ENCODE results near the gene USP33. TPM values are rescaled to one million over a fixed set of nuclear protein-coding genes. Genes with fewer than 3 reads are reported as not detected.

The USP33 gene
- total RNA-seq, 2 donors from 2014 or later: 46.2 to 49.9 TPM

DNA sequence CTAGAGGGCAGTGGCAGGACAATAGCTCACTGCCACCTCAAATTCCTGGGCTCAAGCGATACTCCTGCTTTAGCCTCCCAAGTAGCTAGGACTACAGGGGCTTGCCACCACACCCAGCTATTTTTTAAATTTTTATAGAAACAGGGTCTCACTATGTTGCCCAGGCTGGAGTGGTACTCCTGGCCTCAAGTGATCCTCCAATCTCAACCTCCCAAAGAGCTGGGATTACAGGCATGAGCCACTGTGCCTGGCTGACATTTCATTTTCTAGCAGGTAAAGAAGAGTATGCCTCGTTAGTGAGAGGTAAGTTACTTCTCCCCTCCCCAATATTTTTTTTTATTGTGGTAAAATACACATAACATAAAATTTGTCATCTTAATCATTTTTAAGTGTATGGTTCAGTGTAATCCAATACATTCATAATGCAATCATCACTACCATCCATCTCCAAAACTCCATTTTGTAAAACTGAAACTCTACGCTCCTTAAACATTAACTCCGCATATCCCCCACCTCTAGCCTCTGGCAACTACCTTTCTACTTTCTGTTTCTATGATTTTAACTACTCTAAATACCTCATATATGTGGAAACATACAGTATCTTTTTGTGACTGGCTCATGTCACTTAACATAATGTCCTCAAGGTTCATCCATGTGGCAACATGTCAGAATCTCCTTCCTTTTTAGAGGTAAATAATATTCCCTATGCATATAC is 99.6 kb downstream of the USP33 start:
- 88% methylated on average over 4 of the region's 4 CpGs for WGBS

DNA sequence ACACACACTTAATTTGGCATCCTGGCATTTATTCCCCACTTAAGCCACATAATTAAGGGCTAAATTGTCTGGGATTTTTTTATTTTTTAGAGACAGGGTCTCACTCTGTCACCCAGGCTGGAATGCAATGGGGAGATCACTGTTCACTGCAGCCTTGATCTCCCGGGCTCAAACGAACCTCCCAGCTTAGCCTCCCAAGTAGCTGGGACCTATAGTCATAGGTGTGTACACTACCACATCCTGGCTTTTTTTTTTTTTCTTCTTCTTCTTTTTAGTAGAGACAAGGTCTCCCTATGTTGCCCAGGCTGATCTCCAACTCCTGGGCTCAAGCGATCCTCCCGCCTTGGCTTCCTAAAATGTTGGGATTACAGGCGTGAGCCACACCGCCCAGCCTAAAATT is 101.4 kb downstream of the USP33 start:
- WGBS: 92% methylated on average over 6 of the region's 6 CpGs
- Histone ChIP-seq H3K4me3 (no peak overlapping the region), H3K9me3 (no peaks in the 10 kb centered on the region), H3K4me1 (replicated peaks) (no peaks in the 10 kb centered on the region), H3K36me3 (no peaks in the 10 kb centered on the region), H3K27me3 (replicated peaks; ENCODE audit: insufficient read depth) (no peaks in the 10 kb centered on the region), H3K27ac (no peak overlapping the region)
- intact Hi-C loops (cut with DNase I): no loop called here
- no peak for DNase-seq (ENCODE audit: low spot score)
- no peak for TF ChIP-seq POLR2A (IDR thresholded peaks at IDR 0.05)
- no peak for TF ChIP-seq POLR2AphosphoS5 (IDR thresholded peaks at IDR 0.05)
- no peak for TF ChIP-seq CTCF (IDR thresholded peaks at IDR 0.05)

More for the DNA sequence above, 99.6 kb downstream of the USP33 start:
- no peak for DNase-seq (ENCODE audit: low spot score)
- Histone ChIP-seq H3K27ac (no peak overlapping the region), H3K27me3 (replicated peaks; ENCODE audit: insufficient read depth) (no peaks in the 10 kb centered on the region), H3K36me3 (no peaks in the 10 kb centered on the region), H3K4me3 (no peak overlapping the region), H3K9me3 (no peaks in the 10 kb centered on the region), H3K4me1 (replicated peaks) (no peaks in the 10 kb centered on the region)
- TF ChIP-seq POLR2A (IDR thresholded peaks at IDR 0.05): no peak
- no peak for TF ChIP-seq CTCF (IDR thresholded peaks at IDR 0.05)
- no peak for TF ChIP-seq POLR2AphosphoS5 (IDR thresholded peaks at IDR 0.05)
- intact Hi-C loops (cut with DNase I): no loop called here

DNA sequence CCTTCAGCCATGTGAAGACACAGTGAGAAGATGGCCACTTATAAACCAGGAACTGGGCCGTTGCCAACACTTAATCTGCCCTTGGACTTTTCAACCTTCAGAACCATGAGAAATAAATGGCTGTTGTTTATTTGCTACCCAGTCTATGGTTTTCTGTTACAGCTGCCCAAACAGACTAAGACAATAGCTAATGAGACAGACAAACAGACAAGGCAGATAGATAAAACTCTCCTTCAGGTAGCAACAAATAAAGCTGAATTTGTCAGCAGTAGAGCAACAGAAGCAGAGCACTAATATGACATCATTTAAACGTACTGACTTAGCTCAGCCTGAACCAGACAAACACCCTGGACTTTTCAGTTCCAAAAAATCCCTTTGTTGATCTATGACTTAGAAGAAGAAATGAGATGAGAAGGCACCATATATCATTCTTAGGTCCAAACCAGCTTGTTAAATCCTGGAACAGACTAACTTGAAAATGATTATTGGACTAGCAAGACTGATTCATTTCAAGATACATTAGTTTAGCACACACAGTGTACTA is 104.1 kb downstream of the USP33 start:
- TF ChIP-seq CTCF (IDR thresholded peaks at IDR 0.05) (no peak), POLR2A (IDR thresholded peaks at IDR 0.05) (no peak), POLR2AphosphoS5 (IDR thresholded peaks at IDR 0.05) (no peak)
- 44% methylated on average over 2 of the region's 2 CpGs for WGBS
- no peak for DNase-seq (ENCODE audit: low spot score)
- Histone ChIP-seq H3K27me3 (replicated peaks; ENCODE audit: insufficient read depth) (no peaks in the 10 kb centered on the region), H3K27ac (no peak overlapping the region), H3K9me3 (no peaks in the 10 kb centered on the region), H3K4me3 (no peak overlapping the region), H3K4me1 (replicated peaks) (no peaks in the 10 kb centered on the region), H3K36me3 (no peaks in the 10 kb centered on the region)
- intact Hi-C loops (cut with DNase I): no loop called here

DNA sequence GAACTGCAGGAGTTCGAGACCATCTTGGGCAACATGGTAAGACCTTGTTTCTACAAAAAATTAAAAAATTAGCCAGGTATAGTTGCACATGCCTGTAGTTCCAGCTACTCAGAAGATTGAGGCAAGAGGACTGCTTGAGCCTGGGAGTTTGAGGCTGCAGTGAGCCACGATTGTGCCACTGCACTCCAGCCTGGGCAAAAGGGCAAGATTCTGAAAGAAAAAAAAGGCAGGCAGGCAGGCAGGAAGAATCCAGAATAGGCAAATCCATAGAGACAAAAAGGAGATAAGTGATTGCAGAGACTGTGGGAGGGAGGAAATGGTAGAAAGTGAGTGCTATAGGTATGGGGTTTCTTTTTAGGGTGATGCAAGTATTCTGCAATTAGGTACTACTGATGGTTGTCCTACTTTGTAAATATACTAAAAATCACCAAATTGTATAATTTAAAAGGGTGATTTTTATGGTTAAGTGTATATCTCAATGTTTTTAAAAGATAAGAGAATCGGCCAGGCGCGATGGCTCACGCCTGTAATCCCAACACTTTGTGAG is 106.6 kb downstream of the USP33 start:
- WGBS: 94% methylated on average over 6 of the region's 6 CpGs
- no peaks in the 10 kb centered on the region for H3K36me3 ChIP-seq
- intact Hi-C loops (cut with DNase I): no loop called here
- no peak for DNase-seq (ENCODE audit: low spot score)
- no peak overlapping the region for H3K4me3 ChIP-seq
- H3K4me1 ChIP-seq (replicated peaks): no peaks in the 10 kb centered on the region
- H3K27ac ChIP-seq: no peak overlapping the region
- H3K27me3 ChIP-seq (replicated peaks; ENCODE audit: insufficient read depth): no peaks in the 10 kb centered on the region
- H3K9me3 ChIP-seq: no peaks in the 10 kb centered on the region
- TF ChIP-seq POLR2AphosphoS5 (IDR thresholded peaks at IDR 0.05) (no peak), POLR2A (IDR thresholded peaks at IDR 0.05) (no peak), CTCF (IDR thresholded peaks at IDR 0.05) (no peak)

- no peak for DNase-seq (ENCODE audit: low spot score)
- Histone ChIP-seq H3K9me3 (no peaks in the 10 kb centered on the region), H3K27ac (no peak overlapping the region), H3K36me3 (no peaks in the 10 kb centered on the region), H3K4me3 (no peak overlapping the region), H3K27me3 (replicated peaks; ENCODE audit: insufficient read depth) (no peaks in the 10 kb centered on the region), H3K4me1 (replicated peaks) (no peaks in the 10 kb centered on the region)
- TF ChIP-seq POLR2AphosphoS5 (IDR thresholded peaks at IDR 0.05) (no peak), CTCF (IDR thresholded peaks at IDR 0.05) (no peak), POLR2A (IDR thresholded peaks at IDR 0.05) (no peak)
- intact Hi-C loops (cut with DNase I): no loop called here
Measured at GRCh38 chr1:77652268-77652667, 107.4 kb downstream of the USP33 start.
